NCI-H1105 (cell line): ENCODE data around the gene OR7G1.
"Not testable (repeated sequence)": the region's sequence is repeated elsewhere in the genome, so short reads cannot be mapped to it uniquely, and the experiment has no call there.

Source experiments
- DNase-seq: peaks from one replicate; lab custom pipeline; 2025; lab: John Stamatoyannopoulos, UW

The OR7G1 gene

DNA sequence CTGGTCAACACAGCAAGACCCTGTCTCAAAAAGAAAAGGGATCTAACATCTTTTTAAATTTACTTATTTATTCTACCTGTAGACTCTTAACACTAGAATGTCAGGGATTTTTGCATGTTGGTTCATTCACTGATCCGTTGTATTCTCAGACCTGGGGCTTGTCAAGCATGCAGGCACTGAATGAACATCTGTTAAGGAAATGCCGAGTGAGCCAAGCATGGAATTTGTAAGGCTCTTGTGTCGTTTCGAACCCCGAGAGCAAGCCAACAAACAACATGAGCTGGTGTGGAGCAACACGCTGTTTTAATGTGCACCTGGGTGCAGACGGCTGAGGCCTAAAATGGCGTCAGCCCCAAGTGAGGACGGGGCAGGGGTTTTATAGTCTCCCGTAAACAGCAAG, 38.7 kb downstream of the OR7G1 start:
- no peak for DNase-seq

DNA sequence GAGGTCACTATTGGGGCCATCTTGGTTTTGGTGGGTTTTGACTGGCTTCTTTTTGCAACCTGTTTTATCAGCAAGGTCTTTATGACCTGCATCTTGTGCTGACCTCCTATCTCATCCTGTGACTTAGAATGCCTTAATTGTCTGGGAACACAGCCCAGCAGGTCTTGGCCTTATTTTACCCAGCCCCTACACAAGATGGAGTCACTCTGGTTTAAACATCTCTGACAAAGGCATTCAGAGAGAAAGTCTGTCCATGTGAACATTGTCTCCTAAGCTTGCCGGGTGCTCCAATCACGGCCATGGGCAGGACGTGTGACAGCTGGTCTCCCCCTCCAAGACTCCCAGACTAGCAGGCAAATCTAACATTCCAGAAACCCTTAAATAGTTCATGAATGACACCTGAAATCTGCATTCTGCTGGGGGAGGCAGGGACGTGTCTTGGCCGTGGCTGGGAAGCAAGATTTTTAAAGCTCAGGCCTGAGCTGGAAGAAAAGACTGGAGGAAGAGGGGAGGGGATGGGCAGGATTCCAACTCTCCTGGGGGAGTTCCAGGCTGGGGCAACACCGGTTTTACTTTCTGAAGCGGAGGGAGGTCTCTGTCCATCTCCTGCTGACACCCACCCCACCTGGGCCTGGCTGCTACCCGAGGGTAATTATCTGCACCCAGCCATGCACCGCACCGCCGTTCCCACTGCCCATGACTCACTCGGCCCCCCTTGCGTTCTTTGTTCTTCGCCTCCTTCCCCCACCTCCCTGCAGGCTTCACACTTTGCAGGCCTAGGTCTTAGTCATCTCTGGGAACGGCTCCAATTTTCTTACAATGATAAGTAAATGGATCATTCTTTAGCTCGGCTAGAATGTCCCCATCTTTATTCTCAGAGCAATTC, 40.3 kb downstream of the OR7G1 start:
- no peak for DNase-seq

DNA sequence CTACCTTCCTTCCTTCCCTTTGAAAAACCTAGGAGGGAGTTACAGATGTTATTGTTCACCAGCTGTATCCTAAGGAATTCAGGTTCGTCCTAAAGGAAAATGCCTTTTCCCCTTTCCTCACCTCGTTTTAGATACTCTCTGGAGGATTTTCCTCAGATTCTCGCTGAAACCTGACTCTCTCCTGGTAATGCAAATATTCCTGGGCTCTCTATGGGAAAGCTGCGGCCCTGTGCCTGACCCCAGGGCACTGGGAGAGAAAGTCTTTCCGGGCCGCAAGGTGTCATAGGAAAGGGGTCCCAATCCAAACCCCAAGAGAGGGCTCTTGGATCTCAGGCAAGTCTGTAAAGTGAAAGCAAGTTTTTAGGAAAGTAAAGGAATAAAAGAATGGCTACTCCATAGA, 41.8 kb downstream of the OR7G1 start:
- no peak for DNase-seq

DNA sequence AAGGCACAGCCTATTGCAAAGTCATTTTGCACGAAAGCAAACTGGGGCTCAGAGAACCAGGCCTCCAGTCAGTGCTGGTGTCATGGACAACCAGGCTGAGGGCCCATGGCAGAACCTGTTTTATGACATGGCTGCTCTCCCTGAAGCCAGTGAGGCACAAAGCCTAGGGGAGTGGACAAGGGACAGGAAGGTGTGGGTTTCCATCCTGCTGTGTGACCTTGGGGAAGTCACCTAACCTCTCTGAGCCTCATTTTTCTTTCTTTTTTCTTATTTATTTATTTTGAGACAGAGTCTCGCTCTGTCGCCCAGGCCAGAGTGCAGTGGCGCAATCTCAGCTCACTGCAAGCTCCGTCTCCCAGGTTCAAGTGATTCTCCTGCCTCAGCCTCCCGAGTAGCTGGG, 43.8 kb downstream of the OR7G1 start:
- DNase-seq = not testable (repeated sequence)

DNA sequence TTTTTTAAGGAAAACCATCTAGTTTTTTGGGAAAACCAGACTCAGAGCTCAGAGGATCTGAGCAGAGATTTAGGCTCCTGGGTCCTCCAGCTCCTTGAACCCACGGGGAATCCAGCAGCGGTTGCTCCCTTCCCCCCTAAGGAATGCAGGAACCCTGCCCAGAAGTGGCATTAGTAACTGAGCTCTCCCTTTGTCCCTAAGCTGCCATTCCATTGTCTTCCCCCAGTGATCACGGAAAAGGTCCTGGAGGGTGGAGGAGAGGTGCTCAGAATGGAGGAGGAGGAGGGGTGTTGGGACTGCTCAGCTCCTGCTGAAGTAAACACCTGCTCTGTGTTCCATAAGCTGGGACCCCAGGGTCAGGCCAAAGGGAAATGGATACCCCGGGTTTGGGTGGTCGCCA, 45.5 kb downstream of the OR7G1 start:
- no peak for DNase-seq

DNA sequence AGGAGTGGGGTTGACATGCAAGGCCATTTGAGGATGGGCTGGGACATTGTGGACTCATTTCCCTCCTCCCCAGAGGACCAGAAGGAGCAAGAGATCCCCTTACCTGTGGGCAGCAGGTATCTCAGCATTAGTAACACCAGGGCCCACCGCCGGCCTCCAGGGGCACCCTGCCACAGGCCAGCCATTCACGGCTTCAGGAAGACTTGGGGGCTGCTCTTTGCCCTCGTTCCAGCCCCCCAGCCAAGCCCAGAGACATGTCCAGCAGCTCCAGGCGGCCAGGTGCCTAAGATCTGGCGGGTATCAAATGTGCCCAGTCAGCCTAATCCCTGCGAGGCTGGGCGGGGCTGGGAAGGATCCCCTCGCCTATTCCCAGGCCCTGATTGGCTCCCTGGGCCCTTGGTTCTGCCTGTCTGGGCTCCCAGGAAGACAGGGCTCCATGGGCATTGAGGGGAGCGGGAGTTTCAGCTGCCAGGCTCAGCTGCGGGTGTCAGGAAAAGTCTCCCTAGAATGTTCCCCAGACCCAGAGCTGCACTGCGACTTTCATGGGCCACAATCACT, 50.0 kb downstream of the OR7G1 start:
- no peak for DNase-seq
